Stimulated activated CD4-positive, alpha-beta T cell treated with anti-CD3 and anti-CD28 coated beads, Interleukin-1b, Interleukin-23, amount 100 ng/mL, for 4 hours (primary cell): Measurements from ENCODE around the gene OR9Q1.
"Not testable (repeated sequence)": the region's sequence is repeated elsewhere in the genome, so short reads cannot be mapped to it uniquely, and the experiment has no call there.

Experiments
- DNase-seq, 2 donors: peaks; one replicate each; pipeline ENCODE4 v3.0.0-alpha.2; 2020; ENCODE audit warnings: low read depth in 2 of 2

OR9Q1 gene

DNA sequence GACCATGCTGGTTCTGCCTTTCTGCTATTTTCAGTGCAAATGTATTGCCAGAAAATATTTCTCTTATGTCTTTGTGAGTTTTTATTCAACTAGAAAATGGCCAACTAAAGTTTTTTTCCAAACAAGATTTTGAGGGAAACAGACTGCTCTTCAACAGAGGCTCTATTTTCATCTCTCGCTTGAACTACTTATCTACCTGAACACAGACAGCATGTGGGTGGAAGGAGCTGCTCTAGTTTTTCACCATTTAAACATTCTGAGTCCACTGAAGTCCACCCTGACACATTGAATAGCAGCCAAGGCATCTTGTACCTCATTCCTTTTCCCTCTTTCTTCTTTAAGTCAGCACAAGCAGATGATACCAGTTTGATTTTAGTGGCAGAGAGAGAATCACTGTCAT is 111.5 kb downstream of the OR9Q1 start:
- no peak for DNase-seq

DNA sequence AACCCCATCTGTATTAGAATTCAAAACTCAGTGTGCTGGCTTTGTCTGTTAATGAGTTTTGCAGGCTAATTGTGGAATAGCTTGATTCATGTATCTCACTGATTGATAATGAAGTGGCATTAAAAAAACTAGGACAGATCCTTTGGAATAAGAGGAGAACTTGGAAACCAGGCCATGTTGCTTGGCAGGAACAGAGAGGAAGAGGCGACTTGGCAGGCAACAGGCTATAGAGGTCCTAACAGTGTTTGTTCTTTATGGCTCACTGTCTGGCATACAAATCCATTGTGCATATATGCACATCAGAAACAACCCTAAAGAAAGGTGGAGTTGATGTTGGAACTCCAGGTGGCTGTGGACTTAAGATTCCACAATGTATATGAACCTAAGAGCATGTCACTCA is 119.1 kb downstream of the OR9Q1 start:
- no peak for DNase-seq

DNA sequence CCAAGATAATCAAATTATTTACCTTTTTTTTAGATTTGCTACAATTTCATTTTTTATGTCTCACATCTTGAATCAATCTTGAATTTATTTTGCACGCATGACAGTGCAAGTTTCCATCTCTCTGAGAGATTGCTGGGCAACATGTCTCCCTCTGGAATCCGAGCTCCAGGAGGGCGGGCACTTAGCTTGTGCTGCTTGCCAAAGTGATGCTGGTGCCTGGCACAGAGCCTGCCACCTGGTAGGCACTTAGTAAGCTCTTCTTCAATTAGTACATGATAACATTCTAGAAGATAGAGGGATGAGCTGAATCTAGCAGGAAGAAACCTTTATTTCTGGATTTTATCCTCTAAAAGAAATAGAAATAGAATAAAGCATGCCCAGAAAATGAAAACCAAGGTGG is 129.1 kb downstream of the OR9Q1 start:
- no peak for DNase-seq

- no peak for DNase-seq
These were observed 140.7 kb downstream of the OR9Q1 start for GRCh38 chr11:58164389-58164788.

- no peak for DNase-seq
These were observed 141.3 kb downstream of the OR9Q1 start for GRCh38 chr11:58164990-58165389.

DNA sequence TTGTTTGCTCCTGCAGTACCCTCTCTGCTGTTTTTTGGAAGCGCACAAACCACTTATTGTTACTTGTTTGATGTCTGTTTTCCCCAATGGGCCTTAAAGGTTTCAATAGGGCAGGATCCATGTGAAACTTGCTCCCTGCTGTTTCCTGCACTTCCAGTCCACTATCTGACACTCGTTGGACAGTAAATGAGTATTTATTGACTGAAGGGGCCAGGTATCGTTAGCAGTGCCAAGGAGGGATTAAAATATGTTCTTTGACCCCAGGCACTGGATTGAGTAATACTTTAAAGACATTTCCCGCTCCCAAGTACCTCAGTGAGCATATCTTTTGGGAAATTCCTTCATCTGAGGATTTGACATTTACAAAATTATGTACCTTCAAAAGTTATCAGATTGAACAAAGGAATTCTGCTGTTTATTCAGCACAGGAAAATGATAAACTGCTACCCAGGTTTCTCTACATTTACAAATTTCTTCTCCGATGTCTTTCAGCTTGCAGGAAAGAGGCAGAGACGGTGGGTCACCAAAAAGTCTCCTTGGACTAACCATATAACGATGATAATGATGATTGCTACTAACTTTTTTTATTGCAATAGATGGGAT is 141.9 kb downstream of the OR9Q1 start:
- no peak for DNase-seq

DNA sequence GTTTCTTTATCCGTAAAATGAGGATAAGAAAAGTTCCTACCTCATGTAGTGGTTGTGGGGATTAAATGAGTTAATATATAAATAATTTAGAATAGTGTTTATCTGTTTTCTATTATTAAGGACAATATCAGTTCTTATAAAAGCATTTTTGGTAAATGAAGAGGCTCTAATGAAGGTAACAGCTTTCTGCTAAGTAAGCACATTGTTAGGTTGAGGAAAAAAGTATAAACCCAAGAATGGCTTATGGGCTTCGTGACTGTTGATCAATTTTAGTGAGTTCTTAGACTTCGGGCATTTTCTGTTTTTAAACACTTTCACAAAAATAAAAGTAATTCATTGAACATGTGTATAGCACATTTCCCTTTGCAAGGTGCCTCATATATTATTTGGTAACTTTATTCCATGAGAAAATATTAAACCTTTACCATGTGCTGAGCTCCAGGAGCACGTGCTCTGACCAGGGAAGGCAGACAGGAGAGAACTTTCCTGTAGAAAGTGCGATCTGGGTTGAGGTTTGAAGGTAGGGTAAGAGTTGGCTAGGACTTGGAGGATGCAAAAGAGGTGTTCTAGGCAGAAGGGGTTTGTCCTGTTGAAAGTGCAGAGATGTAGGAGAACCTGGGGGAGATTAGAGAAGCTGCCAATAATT is 153.9 kb downstream of the OR9Q1 start:
- DNase-seq: no peak

DNA sequence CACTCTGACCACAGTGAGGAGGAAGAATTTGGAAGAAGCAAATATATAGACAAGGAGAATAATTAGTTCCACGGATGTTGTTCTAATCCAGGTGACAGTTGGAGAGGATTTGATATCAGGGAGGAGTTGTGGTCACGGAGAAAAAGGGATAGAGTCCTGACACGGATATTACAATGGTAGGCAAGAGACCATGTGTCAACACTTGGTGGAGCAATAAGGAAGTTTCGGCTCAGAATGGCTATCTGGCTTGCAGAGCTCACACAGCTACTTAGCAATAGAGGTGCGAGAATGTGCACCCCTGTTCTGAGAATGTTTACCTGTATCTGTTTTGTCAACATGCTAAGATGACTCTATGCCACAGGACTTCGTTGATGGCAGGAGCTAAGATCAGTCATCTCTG is 154.8 kb downstream of the OR9Q1 start:
- DNase-seq: no peak

DNA sequence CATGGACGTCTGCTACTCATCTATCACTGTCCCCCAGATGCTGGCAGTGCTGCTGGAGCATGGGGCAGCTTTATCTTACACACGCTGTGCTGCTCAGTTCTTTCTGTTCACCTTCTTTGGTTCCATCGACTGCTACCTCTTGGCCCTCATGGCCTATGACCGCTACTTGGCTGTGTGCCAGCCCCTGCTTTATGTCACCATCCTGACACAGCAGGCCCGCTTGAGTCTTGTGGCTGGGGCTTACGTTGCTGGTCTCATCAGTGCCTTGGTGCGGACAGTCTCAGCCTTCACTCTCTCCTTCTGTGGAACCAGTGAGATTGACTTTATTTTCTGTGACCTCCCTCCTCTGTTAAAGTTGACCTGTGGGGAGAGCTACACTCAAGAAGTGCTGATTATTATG is 156.0 kb downstream of the OR9Q1 start:
- DNase-seq: no peak

GRCh38 chr11:58186938-58187337 is 163.3 kb downstream of the OR9Q1 start:
- DNase-seq: no peak

DNA sequence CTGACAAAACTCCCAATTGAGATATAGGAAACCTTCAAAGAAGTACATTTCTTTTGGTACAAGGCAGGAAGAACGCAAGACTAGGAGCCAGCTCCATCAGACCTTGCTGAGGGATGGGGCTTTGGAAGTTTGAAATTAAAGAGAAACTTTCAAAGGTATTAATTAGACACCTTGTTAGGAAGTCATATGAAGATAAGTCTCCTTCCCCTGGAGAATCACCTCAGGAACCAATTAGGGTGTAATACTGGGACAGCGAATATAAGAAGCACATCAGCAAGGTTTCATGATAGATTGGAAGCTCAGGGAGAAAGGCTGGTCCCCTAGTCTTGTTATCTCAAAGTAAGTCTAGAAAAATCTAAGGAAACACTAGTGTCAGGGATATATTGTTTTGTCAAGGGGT is 165.1 kb downstream of the OR9Q1 start, which contains the start of gene OR9Q2:
OR9Q2 (plus strand) TSS at position 301 of the 400 bp plus-strand sequence. CDS start 1,421 bp downstream, outside the sequence.
- no peak for DNase-seq

DNA sequence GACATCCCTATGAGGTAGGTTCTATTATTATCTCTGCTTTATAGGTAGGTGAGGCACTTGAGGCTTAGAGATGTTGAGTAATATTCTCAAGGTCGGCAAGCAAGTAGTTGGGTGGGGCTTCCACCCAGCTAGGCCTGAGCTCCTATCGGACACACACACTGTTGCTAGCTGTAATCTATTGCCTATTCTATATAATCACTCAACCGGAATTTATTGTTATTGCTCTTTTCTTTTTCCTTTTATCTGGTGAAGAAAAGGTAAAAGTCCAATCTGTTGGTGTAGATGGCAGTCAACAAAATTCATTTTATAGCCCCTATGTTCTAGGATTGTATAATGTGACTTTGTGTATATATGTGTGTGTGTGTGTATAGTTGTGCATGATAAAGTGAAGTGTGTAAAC is 168.5 kb downstream of the OR9Q1 start:
- no peak for DNase-seq

DNA sequence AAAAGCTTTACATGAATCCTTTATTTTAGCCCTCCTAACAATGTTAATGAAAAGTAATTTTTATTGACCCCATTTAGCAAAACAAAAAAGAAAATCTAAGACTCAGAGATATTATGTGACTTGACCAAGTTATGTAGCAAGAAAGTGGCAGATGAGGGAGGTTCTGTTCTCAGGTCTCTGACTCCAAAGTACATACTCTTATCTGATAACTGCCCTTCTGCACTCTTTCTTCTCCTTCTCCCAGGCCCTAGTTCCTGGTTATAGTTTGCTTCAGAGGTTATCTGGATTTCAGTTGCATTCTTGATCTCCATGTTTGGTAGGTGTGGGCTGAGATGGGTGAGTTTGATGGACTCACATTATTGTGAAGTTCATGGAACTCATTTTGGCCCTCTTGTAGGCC is 169.7 kb downstream of the OR9Q1 start:
- no peak for DNase-seq

DNA sequence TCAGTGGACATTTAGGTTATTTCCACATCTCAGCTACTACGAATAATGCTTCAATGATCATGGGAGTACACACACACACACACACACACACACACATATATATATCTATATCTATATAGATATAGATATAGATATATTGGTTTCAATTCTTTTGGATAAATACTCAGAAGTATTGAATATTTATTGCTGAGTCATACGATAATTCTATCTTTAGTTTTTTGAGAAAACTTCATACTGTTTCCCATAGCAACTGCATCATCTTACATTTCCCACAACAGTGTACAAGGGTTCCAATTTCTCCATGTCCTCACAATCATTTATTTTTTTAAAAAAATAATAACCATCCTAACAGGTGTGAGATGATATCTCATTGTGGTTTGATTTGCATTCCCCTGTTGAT is 172.3 kb downstream of the OR9Q1 start:
- DNase-seq: no peak

GRCh38 chr11:58199271-58199670 is 175.6 kb downstream of the OR9Q1 start:
- DNase-seq: no peak

GRCh38 chr11:58204042-58204441 is 180.4 kb downstream of the OR9Q1 start, which contains the start of gene OR1S2:
Gene OR1S2, minus strand, starts transcription at chr11:58204142. Its CDS starts 0 bp downstream, at chr11:58204142.
- no peak for DNase-seq

GRCh38 chr11:58212420-58212819 is 188.7 kb downstream of the OR9Q1 start, which contains the start of gene OR1S1:
Gene OR1S1, plus strand, starts transcription at chr11:58212720.
- DNase-seq: not testable (repeated sequence)

- no peak for DNase-seq
These were observed 192.8 kb downstream of the OR9Q1 start for GRCh38 chr11:58216476-58216875.

DNA sequence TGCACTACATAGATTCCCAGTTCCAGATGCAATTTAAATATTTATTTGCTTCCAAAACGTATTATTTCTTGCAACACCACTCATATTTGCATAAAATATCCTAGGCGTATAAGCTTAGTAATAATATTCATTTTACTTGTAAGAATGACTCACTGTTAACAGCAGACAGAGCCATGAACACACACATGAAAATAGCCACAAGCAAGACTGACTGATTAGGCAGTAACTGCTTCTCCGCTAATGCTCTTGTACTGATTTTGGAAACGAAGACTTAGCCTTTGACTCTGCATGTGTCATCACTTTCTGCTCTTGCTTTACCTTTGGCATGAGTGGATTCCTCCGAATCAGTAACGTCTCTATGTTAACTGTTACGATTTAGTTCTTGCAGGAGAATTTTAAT is 199.0 kb downstream of the OR9Q1 start:
- no peak for DNase-seq

GRCh38 chr11:58227956-58228615 is 204.4 kb downstream of the OR9Q1 start:
- no peak for DNase-seq
